Hindlimb muscle (tissue), 1 donor: Measurements from ENCODE around the gene ZNF529. TPM values are rescaled to one million over a fixed set of nuclear protein-coding genes. Genes with fewer than 3 reads are reported as not detected.

Experiments used
- DNase-seq: peaks from one replicate; pipeline ENCODE4 v3.0.0-alpha.2; 2013
- polyA plus RNA-seq: library from polyadenylated mRNA; unstranded; fragments of 120-200 nt; gene quantifications from one replicate; pipeline ENCODE4 v1.2.1, GENCODE V29; 2013; ENCODE audit not compliant: insufficient read length

The ZNF529 gene
- polyA plus RNA-seq, 1 donor: 15.3 TPM

DNA sequence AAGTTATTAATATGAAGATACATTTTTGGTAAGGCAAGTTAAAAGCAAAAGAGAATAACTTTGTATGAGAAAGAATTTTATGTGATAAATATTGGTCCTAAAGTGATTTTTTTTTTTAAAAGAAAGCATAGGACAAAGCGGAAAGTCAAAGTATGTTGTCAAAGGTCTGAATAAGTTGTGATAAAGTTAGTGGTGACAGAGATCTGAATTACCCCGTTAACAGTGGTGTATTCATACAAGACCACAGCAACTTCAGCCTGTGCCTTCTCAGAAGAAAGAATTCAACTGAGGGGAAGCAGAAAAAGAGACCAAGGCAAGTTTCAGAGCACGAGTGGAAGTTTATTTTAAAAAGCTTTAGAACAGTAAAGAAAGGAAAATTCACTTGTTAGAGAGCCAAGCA lies 64.8 kb downstream of the ZNF529 start:
- DNase-seq: no peak

DNA sequence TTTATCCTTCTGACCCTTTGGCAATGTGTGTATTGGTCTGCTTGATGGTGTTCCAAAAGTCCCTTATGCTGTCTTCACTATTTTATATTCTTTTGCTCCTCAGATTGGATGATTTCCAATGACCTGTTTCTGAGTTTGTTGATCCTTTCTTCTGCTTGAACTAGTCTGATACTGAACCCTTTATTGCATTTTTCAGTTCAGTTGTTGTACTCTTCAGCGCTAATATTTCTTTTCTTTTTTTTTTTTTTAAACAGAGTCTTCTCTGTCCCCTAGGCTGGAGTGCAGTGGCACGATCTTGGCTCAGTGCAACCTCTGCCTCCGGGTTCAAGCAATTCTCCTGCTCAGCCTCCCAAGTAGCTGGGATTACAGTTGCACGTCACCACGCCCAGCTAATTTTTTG lies 71.1 kb downstream of the ZNF529 start:
- DNase-seq: no peak

DNA sequence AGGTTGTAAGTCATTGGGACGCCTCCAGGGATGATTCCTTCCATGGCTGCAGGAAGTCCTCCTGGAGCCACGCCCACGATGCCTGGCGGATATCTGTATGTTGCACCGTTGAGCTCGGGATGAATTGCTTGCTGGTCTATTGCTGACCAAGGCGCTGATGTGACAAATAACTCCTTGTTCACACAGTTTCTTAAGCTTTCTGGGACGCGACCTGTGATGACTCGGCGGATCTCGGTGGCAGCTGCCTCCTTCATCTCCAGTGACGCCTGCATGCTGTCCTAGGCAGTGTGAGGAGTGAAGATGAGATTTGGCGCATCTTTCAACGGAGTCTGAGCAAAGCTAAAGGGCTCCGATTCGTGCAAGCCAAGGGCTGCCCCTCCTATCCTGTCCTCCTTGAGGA lies 76.1 kb downstream of the ZNF529 start:
- DNase-seq: no peak

Other genes starting within 250 kb of the ZNF529 start
- gene ZFP14, start 194.1 kb downstream of the ZNF529 start, polyA plus RNA-seq: 5.2 TPM
- 7.5 TPM for gene ZFP82, start 154.6 kb downstream of the ZNF529 start, polyA plus RNA-seq
- 7.3 TPM for gene ZNF566, start 83.7 kb downstream of the ZNF529 start, polyA plus RNA-seq
- 10.5 TPM for gene ZNF260, start 45.0 kb downstream of the ZNF529 start, polyA plus RNA-seq
- 11.1 TPM for gene ZNF382, start 32.0 kb upstream of the ZNF529 start, polyA plus RNA-seq
- 7.2 TPM for gene ZNF461, start 93.5 kb upstream of the ZNF529 start, polyA plus RNA-seq
- gene ZNF567, start 114.3 kb upstream of the ZNF529 start, polyA plus RNA-seq: 6.6 TPM
- 1.3 TPM for gene ZNF850, start 199.5 kb upstream of the ZNF529 start, polyA plus RNA-seq